Left renal cortex interstitium (tissue), 4 donors: ENCODE results near the gene HERPUD1. TPM values are rescaled to one million over a fixed set of nuclear protein-coding genes. Genes with fewer than 3 reads are reported as not detected.
"Not testable (repeated sequence)": the region's sequence is repeated elsewhere in the genome, so short reads cannot be mapped to it uniquely, and the experiment has no call there.

ENCODE experiments used
- DNase-seq, 4 donors: peaks; one replicate each; pipeline ENCODE4 v3.0.0-alpha.2; 2013; ENCODE audit warnings: low read depth in 4 of 4, low spot score in 2 of 4, missing footprints in 1 of 4
- polyA plus RNA-seq, 4 donors: library from polyadenylated mRNA; unstranded; fragments of 120-200 nt; gene quantifications; one replicate each; pipeline ENCODE4 v1.2.1, GENCODE V29; 2013; ENCODE audit not compliant: insufficient read length in 4 of 4

Gene HERPUD1
- polyA plus RNA-seq, 4 donors: 110 to 132 (median 123) TPM

DNA sequence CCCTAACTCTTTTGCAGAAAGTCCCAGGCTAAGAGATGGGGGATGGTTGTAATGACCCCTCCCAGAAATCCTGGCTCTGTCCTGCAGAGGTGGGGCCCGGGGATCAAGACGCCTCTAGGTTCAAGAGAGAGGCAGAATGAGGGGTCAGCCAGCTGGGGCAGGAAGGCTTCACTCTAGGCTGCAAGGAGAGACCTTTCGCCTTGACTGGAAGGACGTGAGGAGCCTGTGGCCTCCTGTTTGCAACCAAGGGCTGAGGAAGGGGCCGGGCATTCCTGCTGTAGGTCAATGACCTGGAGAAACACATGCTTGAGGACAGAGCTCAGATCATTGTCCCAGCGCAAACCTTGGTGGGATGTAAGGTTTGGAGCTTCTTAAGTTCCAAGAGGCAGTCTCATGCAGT, 21.1 kb downstream of the HERPUD1 start:
- DNase-seq: no peak

GRCh38 chr16:56956076-56956475, 24.1 kb downstream of the HERPUD1 start:
- no peak for DNase-seq

GRCh38 chr16:56956756-56957155, 24.8 kb downstream of the HERPUD1 start:
- DNase-seq: no peak

DNA sequence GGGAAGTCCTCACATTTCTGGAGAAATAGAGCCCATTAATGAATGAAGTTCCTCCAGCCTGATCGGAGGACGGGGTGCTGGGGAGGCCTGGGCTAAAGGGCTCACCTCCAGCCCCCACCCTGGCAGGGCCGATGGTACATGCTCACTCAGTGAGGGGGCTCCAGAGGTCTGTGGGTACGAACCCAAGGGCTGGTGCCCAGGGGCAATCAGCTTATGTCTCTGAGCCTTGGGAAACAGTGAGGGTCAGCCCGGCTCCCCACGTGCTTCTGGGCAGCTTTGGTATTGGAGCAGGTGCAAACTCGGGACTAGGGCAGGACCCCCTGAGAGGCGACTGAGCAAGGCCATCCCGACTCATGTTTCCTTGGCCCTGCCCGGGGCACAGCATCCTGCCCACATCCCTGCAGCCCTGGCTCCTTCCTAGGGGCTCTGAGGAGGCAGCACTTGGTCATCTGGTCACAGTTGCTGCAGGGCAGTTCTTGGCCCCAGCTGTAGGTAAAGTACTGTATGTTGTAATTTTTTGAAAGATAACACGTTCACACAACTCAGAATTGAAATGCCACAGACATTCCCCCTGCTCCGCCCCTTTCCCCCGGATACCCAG, 28.8 kb downstream of the HERPUD1 start:
- DNase-seq: no peak

DNA sequence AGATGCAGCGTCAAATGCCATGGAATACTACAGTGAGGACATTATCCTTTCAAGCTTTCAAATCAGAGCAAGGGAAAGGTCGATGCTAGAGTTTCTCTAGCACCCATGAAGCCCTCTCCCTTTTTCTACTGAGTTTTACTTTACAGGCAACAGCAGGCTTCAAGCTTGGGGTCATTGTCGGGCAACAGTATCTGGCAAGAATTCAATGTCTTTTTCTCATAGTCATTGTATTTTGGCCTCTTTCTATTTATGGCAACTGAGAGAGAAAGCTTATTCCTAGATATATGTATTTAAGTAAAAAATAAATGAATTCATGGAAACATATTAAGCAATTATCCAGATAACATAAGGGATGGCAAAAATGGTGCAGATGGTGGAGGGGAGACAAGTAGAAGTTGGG, 29.4 kb downstream of the HERPUD1 start:
- DNase-seq: peak in 1 of 4 donors; percentile 18

DNA sequence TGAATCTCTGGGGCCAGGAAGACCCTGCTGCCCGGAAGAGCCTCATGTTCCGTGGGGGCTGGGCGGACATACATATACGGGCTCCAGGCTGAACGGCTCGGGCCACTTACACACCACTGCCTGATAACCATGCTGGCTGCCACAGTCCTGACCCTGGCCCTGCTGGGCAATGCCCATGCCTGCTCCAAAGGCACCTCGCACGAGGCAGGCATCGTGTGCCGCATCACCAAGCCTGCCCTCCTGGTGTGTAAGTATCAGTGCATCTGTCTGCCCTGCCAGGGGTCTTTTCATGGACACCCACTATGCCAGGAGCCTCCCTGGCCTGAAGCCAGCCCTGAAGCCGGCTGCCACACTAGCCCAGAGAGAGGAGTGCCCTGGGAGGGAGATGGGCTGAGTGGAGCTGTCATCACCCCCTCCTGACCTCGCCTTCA, 29.9 kb downstream of the HERPUD1 start, which contains the start of gene CETP:
Gene CETP (plus strand): TSS at position 100 of the 431 bp plus-strand sequence. CDS start 30 bp downstream, at position 130.
- no peak for DNase-seq

GRCh38 chr16:56964243-56965148, 32.6 kb downstream of the HERPUD1 start:
- DNase-seq: peak in 2 of 4 donors; percentile 35 to 52

DNA sequence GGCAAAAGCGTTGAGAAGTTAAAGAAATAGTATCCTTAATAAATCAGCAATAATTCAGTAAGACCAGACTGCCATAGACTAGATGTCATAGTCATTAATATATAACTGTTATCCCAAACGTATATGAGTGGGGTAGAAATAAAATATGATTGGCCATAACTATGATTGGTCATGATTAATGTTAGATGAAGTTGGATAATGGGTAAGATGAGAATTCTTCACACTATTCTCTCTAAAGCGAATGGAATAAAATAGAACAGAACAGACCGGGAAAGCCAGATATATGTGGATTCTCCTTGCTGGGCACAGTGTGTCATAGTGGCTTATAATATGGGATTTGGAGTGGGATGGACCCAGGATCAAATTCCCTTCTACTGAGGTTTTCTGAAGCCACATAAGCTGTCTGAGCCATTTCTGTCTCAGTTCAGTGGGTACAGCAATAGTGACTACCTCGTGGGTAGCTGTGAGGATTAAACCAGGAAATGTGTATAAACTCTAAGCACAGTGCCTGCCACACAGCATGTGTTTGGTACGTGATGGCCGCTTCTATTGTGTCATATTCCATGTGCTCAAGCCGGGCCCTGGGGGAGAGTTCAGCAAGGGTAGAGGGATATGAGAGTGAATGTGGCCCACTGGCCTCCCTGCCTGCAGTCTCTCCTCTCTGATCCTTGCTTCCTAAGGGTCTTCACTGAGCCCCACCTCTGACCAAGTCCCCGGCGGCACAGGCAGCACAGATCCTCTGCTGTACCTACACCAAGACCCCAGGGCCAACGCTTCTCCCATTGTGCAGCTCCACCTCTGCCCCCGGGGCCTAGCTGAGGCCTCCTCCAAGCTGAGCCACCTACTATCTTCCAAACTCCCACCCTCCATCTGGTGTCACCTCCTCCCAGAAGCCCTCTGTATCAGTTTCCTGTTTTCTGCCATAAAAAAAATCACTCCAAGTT, 33.5 kb downstream of the HERPUD1 start:
- DNase-seq: no peak

DNA sequence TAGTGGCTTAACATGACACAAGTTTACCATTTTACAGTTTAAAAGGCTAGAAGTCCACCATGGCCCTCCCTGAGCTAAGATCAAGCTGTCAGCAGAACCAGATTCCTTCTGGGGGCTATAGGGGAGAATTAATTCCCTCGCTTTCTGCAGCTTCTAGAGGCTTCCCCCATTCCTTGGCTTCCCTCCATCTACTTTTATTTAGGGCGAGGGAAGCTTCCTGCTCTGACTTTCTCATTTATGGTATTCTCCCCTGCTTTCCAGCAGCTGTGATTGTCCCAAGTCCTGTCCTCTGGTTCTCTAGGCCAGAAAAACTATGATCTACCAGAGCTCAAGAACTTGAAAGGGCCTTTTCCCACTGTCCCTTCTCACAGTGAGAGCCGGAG, 34.1 kb downstream of the HERPUD1 start:
- peak in 3 of 4 donors; percentile 38 to 45 (median 41) for DNase-seq

GRCh38 chr16:56967733-56968132, 35.8 kb downstream of the HERPUD1 start:
- no peak for DNase-seq

- no peak for DNase-seq
These were observed 37.8 kb downstream of the HERPUD1 start for GRCh38 chr16:56969769-56970168.

GRCh38 chr16:56970934-56971767, 39.2 kb downstream of the HERPUD1 start:
- no peak for DNase-seq

DNA sequence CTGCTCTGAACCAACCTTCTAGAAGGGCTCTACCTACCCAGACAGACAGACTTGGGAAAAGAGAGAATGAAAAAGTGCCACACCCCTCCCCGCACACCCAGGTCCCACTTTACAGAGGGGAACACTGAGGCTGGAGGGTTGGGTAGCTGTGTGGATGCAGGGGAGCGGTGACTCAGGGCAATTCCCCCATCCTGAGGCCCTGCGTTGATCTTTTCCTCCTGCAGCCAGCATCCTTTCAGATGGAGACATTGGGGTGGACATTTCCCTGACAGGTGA, 39.8 kb downstream of the HERPUD1 start:
- no peak for DNase-seq

GRCh38 chr16:56972403-56973293, 40.7 kb downstream of the HERPUD1 start:
- no peak for DNase-seq

DNA sequence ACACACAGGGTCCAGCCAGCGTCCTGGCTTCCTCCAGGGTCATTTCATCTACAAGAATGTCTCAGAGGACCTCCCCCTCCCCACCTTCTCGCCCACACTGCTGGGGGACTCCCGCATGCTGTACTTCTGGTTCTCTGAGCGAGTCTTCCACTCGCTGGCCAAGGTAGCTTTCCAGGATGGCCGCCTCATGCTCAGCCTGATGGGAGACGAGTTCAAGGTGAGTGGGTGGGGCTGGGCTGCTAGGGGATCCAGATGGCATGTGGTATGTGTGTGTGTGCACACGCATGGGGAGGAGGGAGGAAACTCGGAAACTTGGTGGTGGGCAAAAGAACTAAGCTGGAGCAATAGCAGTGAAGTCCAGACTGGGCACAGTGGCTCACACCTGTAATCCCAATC, 41.4 kb downstream of the HERPUD1 start:
- no peak for DNase-seq

GRCh38 chr16:56973899-56974298, 42.0 kb downstream of the HERPUD1 start:
- DNase-seq: not testable (repeated sequence)

- no peak for DNase-seq
These were observed 42.8 kb downstream of the HERPUD1 start for GRCh38 chr16:56974549-56975300.

GRCh38 chr16:56975714-56976113, 43.8 kb downstream of the HERPUD1 start:
- DNase-seq: no peak
